H1 (cell line): ENCODE measurements around the gene NRDE2. TPM values are rescaled to one million over a fixed set of nuclear protein-coding genes. Genes with fewer than 3 reads are reported as not detected.

ENCODE experiments used
- CTCF ChIA-PET: fragments of 300-600 bp; sonication (Branson Sonifier 250); formaldehyde crosslinking; loops from one replicate; lab custom pipeline; 2021; ENCODE audit not compliant: partially characterized antibody; lab: Charles Lee
- POLR2A ChIA-PET: fragments of 300-600 bp; sonication (Branson Sonifier 250); formaldehyde crosslinking; loops from one replicate; lab custom pipeline; 2021; ENCODE audit warnings: inconsistent platforms; ENCODE audit not compliant: partially characterized antibody; lab: Charles Lee
- DNase-seq, 2 experiments: peaks; one replicate each; pipeline versions ENCODE4 v3.0.0 to v3.0.0-alpha.2; 2010 to 2022; ENCODE audit warnings: low spot score in 2 of 2, low read depth in 1 of 2, mixed read lengths in 1 of 2
- FAIRE-seq: peaks from 2 replicates; lab custom pipeline; 2011; peaks lifted over from hg19 to GRCh38; lab: Jason Lieb, UNC
- H2AFZ ChIP-seq: 2 replicates; pipeline ENCODE4 v1.8.1; 2012; ENCODE audit warnings: low read length, inconsistent platforms
- H2AK5ac ChIP-seq: 2 replicates; pipeline ENCODE4 v1.6.1; 2013; ENCODE audit warnings: low read depth, low read length
- H2BK120ac ChIP-seq: replicated peaks from 2 replicates; pipeline ENCODE3; 2013; ENCODE audit warnings: low read depth, low read length, inconsistent platforms
- H2BK12ac ChIP-seq: 2 replicates; pipeline ENCODE4 v1.6.1; 2013; ENCODE audit warnings: low read depth, low read length
- H2BK15ac ChIP-seq: 2 replicates; pipeline ENCODE4 v1.6.1; 2013; ENCODE audit warnings: low read length
- H2BK20ac ChIP-seq: 2 replicates; pipeline ENCODE4 v1.6.1; 2013; ENCODE audit warnings: low read length
- H2BK5ac ChIP-seq: 2 replicates; pipeline ENCODE4 v1.6.1; 2013; ENCODE audit warnings: low read depth, low read length
- H3K14ac ChIP-seq: 2 replicates; pipeline ENCODE4 v1.6.1; 2013; ENCODE audit warnings: inconsistent platforms; ENCODE audit not compliant: insufficient read length
- H3K18ac ChIP-seq: 2 replicates; pipeline ENCODE4 v1.6.1; 2013; ENCODE audit warnings: low read length; ENCODE audit errors: extremely low read depth
- H3K23ac ChIP-seq: 2 replicates; pipeline ENCODE4 v1.6.1; 2013; ENCODE audit warnings: inconsistent platforms; ENCODE audit not compliant: insufficient read length
- H3K23me2 ChIP-seq: 2 replicates; pipeline ENCODE4 v1.6.1; 2013; ENCODE audit warnings: low read depth, low read length
- H3K27ac ChIP-seq: 2 replicates; pipeline ENCODE4 v1.6.1; 2011; ENCODE audit warnings: low read depth, low read length, inconsistent platforms
- H3K27me3 ChIP-seq, 4 experiments: replicated peaks in 1 of 4; 1 replicate in 1 of 4; 2 replicates in 3 of 4; pipeline versions ENCODE4 v1.6.1 to v1.8.1; 2011 to 2013; ENCODE audit warnings: low read length in 3 of 4, mild to moderate bottlenecking in 3 of 4, inconsistent platforms in 2 of 4, mixed read lengths in 2 of 4, moderate library complexity in 1 of 4; ENCODE audit not compliant: control insufficient read depth in 3 of 4, insufficient read depth in 3 of 4; ENCODE audit errors: extremely low read depth in 1 of 4
- H3K36me3 ChIP-seq, 4 experiments: 2 replicates each; pipeline versions ENCODE4 v1.6.1 to v1.8.1; 2011 to 2013; ENCODE audit warnings: mild to moderate bottlenecking in 4 of 4, low read length in 3 of 4, moderate library complexity in 2 of 4, control low read depth in 1 of 4, inconsistent platforms in 1 of 4; ENCODE audit not compliant: insufficient read depth in 4 of 4, control insufficient read depth in 2 of 4
- H3K4ac ChIP-seq: replicated peaks from 2 replicates; pipeline ENCODE3; 2013; ENCODE audit warnings: low read length, low read depth, mixed read lengths, inconsistent platforms; ENCODE audit not compliant: insufficient read length
- H3K4me1 ChIP-seq, 4 experiments: replicated peaks in 1 of 4; 1 replicate in 1 of 4; 2 replicates in 3 of 4; pipeline versions ENCODE4 v1.6.1 to v1.8.1; 2011 to 2013; ENCODE audit warnings: low read length in 3 of 4, inconsistent platforms in 2 of 4, mixed read lengths in 1 of 4; ENCODE audit not compliant: insufficient read depth in 4 of 4, control insufficient read depth in 3 of 4
- H3K4me2 ChIP-seq, 2 experiments: 2 replicates each; pipeline versions ENCODE4 v1.6.1 to v1.8.1; 2011 to 2013; ENCODE audit warnings: low read depth in 2 of 2, low read length in 2 of 2, control low read depth in 1 of 2, inconsistent platforms in 1 of 2, mild to moderate bottlenecking in 1 of 2; ENCODE audit not compliant: insufficient read depth in 1 of 2
- H3K4me3 ChIP-seq, 4 experiments: fragments of 200-600, 300-600 bp in 1 of 4; sonication (generic), shearing (Covaris generic), sonication (Bioruptor Twin) in 1 of 4; 2 replicates each; pipeline versions ENCODE4 v1.5.1 to v1.8.1; 2011 to 2016; ENCODE audit warnings: low read length in 4 of 4, low read depth in 3 of 4, control low read depth in 2 of 4, inconsistent platforms in 2 of 4, mild to moderate bottlenecking in 2 of 4, mixed read lengths in 1 of 4, moderate library complexity in 1 of 4; ENCODE audit not compliant: insufficient read depth in 2 of 4; ENCODE audit errors: extremely low read depth in 1 of 4
- H3K56ac ChIP-seq: replicated peaks from 2 replicates; pipeline ENCODE3; 2013; ENCODE audit warnings: low read depth, mild to moderate bottlenecking, mixed read lengths, low read length, inconsistent platforms; ENCODE audit not compliant: insufficient read length
- H3K79me1 ChIP-seq: 2 replicates; pipeline ENCODE4 v1.6.1; 2013; ENCODE audit warnings: low read depth, low read length, control low read depth
- H3K79me2 ChIP-seq, 2 experiments: 2 replicates each; pipeline versions ENCODE4 v1.6.1 to v1.8.1; 2012 to 2013; ENCODE audit warnings: low read length in 2 of 2, mild to moderate bottlenecking in 2 of 2, inconsistent platforms in 1 of 2; ENCODE audit not compliant: insufficient read depth in 2 of 2, control insufficient read depth in 1 of 2
- H3K9ac ChIP-seq, 4 experiments: replicated peaks in 1 of 4; 1 replicate in 1 of 4; 2 replicates in 3 of 4; pipeline versions ENCODE4 v1.6.1 to v1.8.1; 2011 to 2013; ENCODE audit warnings: low read depth in 3 of 4, low read length in 3 of 4, control low read depth in 2 of 4, mild to moderate bottlenecking in 2 of 4, moderate library complexity in 2 of 4, inconsistent platforms in 1 of 4; ENCODE audit errors: extremely low read depth in 1 of 4
- H3K9me3 ChIP-seq, 2 experiments: 2 replicates each; pipeline versions ENCODE4 v1.6.1 to v1.8.1; 2012 to 2013; ENCODE audit warnings: mild to moderate bottlenecking in 2 of 2, moderate library complexity in 2 of 2, control low read depth in 1 of 2, inconsistent platforms in 1 of 2, low read depth in 1 of 2, low read length in 1 of 2, mixed read lengths in 1 of 2; ENCODE audit not compliant: insufficient read depth in 2 of 2
- H4K20me1 ChIP-seq, 2 experiments: replicated peaks in 1 of 2; 2 replicates each; pipeline versions ENCODE3 to v1.8.1; 2011 to 2013; ENCODE audit warnings: inconsistent platforms in 2 of 2, low read length in 2 of 2, mild to moderate bottlenecking in 1 of 2; ENCODE audit not compliant: insufficient read depth in 2 of 2, control insufficient read depth in 1 of 2
- H4K5ac ChIP-seq: 2 replicates; pipeline ENCODE4 v1.6.1; 2013; ENCODE audit warnings: low read length, low read depth, mixed read lengths, inconsistent platforms; ENCODE audit not compliant: insufficient read length
- H4K8ac ChIP-seq: 2 replicates; pipeline ENCODE4 v1.8.0; 2013; ENCODE audit warnings: mild to moderate bottlenecking, moderate library complexity, low read length, inconsistent platforms; ENCODE audit not compliant: insufficient read depth; ENCODE audit errors: extremely low read depth
- H4K91ac ChIP-seq: replicated peaks from 2 replicates; pipeline ENCODE3; 2013; ENCODE audit warnings: low read length, mixed read lengths, inconsistent platforms; ENCODE audit not compliant: insufficient read length
- NANOG ChIP-seq: IDR thresholded peaks from 2 replicates; pipeline ENCODE4 v1.6.1; 2011; ENCODE audit warnings: low read length, low read depth, mild to moderate bottlenecking, inconsistent platforms; ENCODE audit not compliant: insufficient read depth, poor library complexity, severe bottlenecking
- RAD21 ChIP-seq, 2 experiments: IDR thresholded peaks in 1 of 2; conservative IDR thresholded peaks in 1 of 2; 2 replicates each; pipeline ENCODE4 v1.6.1; 2011; ENCODE audit warnings: low read depth in 2 of 2, low read length in 2 of 2, improper control_type of control experiment in 1 of 2, inconsistent platforms in 1 of 2, mild to moderate bottlenecking in 1 of 2, moderate library complexity in 1 of 2
- SUZ12 ChIP-seq: fragments of 200-600 bp; sonication (generic); IDR thresholded peaks from 2 replicates; pipeline ENCODE4 v1.6.1; 2012; ENCODE audit warnings: mild to moderate bottlenecking, inconsistent platforms, low read length, moderate library complexity, mixed read lengths
- polyA plus RNA-seq, 7 experiments: library from polyadenylated mRNA; depleted of rRNA in 3 of 7; stranded (reverse) in 5 of 7; unstranded in 2 of 7; fragments of >200 nt in 5 of 7; fragments of 200-250 nt in 2 of 7; gene quantifications; 1 replicate in 5 of 7; 2 replicates in 1 of 7; 4 replicates in 1 of 7; pipeline versions ENCODE4 v1.2.1 to v1.2.3, GENCODE V29; 2011 to 2013; ENCODE audit warnings: missing spikeins in 2 of 7, mixed read lengths in 2 of 7
- total RNA-seq: library from RNA; stranded (reverse); fragmentation: NEBNext Ultra II Directional; extraction: Animal tissue kit (Norgen Biotek cat#: 25700); gene quantifications from 2 replicates; pipeline ENCODE4 v1.2.1, GENCODE V29; 2021

Gene NRDE2
- total and polyA plus RNA-seq, 2 of the 8 experiments (the other 6 are each of a cell fraction or from before 2014, with no cell fraction given), result 4.9 to 12.1 TPM

- no peak for FAIRE-seq
- no peak overlapping the region for H2AK5ac ChIP-seq
- no peaks in the 10 kb centered on the region for H3K23me2 ChIP-seq
- POLR2A ChIA-PET, result no interaction called here
- no peak for DNase-seq
- no peak overlapping the region for H2BK5ac ChIP-seq
- H2BK12ac ChIP-seq, result no peak overlapping the region
- no peak overlapping the region for H3K4me3 ChIP-seq
- no peak overlapping the region for H2BK120ac ChIP-seq
- H3K4me2 ChIP-seq, result no peak overlapping the region
- H3K9me3 ChIP-seq, result peaks cover 28 to 36% of the 10 kb centered on the region in 2 experiments
- H3K9ac ChIP-seq, result no peak overlapping the region
- no peak overlapping the region for H3K23ac ChIP-seq
- no peak overlapping the region for H3K18ac ChIP-seq
- no peak overlapping the region for H2BK15ac ChIP-seq
- H3K79me2 ChIP-seq, result no peaks in the 10 kb centered on the region
- H3K36me3 ChIP-seq, result no peaks in the 10 kb centered on the region
- H3K27me3 ChIP-seq, result no peaks in the 10 kb centered on the region
- no peak overlapping the region for H4K8ac ChIP-seq
- H3K79me1 ChIP-seq, result no peaks in the 10 kb centered on the region
- H4K91ac ChIP-seq, result no peak overlapping the region
- CTCF ChIA-PET, result no interaction called here
- H4K20me1 ChIP-seq, result no peaks in the 10 kb centered on the region
- H3K14ac ChIP-seq, result no peak overlapping the region
- H2BK20ac ChIP-seq, result no peak overlapping the region
- H4K5ac ChIP-seq, result no peak overlapping the region
- no peak overlapping the region for H3K4ac ChIP-seq
- H3K4me1 ChIP-seq, result no peaks in the 10 kb centered on the region
- H3K27ac ChIP-seq, result no peak overlapping the region
- no peak overlapping the region for H2AFZ ChIP-seq
- H3K56ac ChIP-seq, result no peak overlapping the region
- TF ChIP-seq SUZ12, result no peak
- TF ChIP-seq RAD21 (IDR thresholded peaks at IDR 0.05 in 1 of 2, conservative IDR thresholded peaks at IDR 0.05 in 1 of 2; ENCODE audit: low read depth in 2 of 2, low read length in 2 of 2), result no peak
- no peak for TF ChIP-seq NANOG
These were observed 89.3 kb downstream of the NRDE2 start for GRCh38 chr14:90242444-90242843.
